T-cell (primary cell): Measurements from ENCODE around the gene VPS35L. TPM values are rescaled to one million over a fixed set of nuclear protein-coding genes. Genes with fewer than 3 reads are reported as not detected.

Experiments
- ATAC-seq, 4 experiments: fragments of 200-7000 bp in 3 of 4; fragments of 150-1000 bp in 1 of 4; cut with Tn5 transposase; replicated peaks in 1 of 4; 1 replicate in 3 of 4; 2 replicates in 1 of 4; pipeline ENCODE4 v1.10.0; 2021; ENCODE audit warnings: moderate library complexity in 3 of 4, mild to moderate bottlenecking in 2 of 4, moderate number of reproducible peaks in 1 of 4
- CTCF ChIA-PET, 2 donors: fragments of 300-600 bp; sonication (Branson Sonifier 250); formaldehyde crosslinking; loops; one replicate each; lab custom pipeline; 2022; ENCODE audit warnings: antibody characterized with exemption in 2 of 2; lab: Charles Lee
- POLR2A ChIA-PET, 2 donors: fragments of 300-600 bp; sonication (Branson Sonifier 250); formaldehyde crosslinking; loops; one replicate each; lab custom pipeline; 2022; ENCODE audit warnings: antibody characterized with exemption in 2 of 2; lab: Charles Lee
- DNase-seq, 35 experiments: peaks; one replicate each; pipeline versions ENCODE4 v3.0.0 to v3.0.0-alpha.2; 2013 to 2023
- H3K27ac ChIP-seq: one replicate; pipeline ENCODE4 v1.5.1; 2013; ENCODE audit warnings: low read length
- H3K27me3 ChIP-seq, 2 experiments: replicated peaks in 1 of 2; 1 replicate in 1 of 2; 2 replicates in 1 of 2; pipeline versions ENCODE4 v1.6.1 to v1.7.0; 2013; ENCODE audit warnings: low read length in 1 of 2, mixed read lengths in 1 of 2; ENCODE audit not compliant: control insufficient read depth in 2 of 2, insufficient read depth in 2 of 2; ENCODE audit errors: extremely low read depth in 1 of 2
- H3K36me3 ChIP-seq, 2 donors: 1 replicate in 1 of 2; 2 replicates in 1 of 2; pipeline versions ENCODE4 v1.6.1 to v1.7.0; 2013; ENCODE audit warnings: low read length in 1 of 2; ENCODE audit not compliant: control insufficient read depth in 2 of 2, insufficient read depth in 1 of 2; ENCODE audit errors: extremely low read depth in 1 of 2
- H3K4me1 ChIP-seq, 2 experiments: 1 replicate in 1 of 2; 2 replicates in 1 of 2; pipeline versions ENCODE4 v1.6.1 to v1.7.0; 2013; ENCODE audit warnings: low read length in 2 of 2, mixed read lengths in 1 of 2; ENCODE audit not compliant: insufficient read depth in 2 of 2, control insufficient read depth in 1 of 2; ENCODE audit errors: extremely low read depth in 1 of 2
- H3K4me3 ChIP-seq, 2 donors: 1 replicate in 1 of 2; 2 replicates in 1 of 2; pipeline versions ENCODE4 v1.5.1 to v1.7.0; 2013; ENCODE audit warnings: mild to moderate bottlenecking in 2 of 2, low read length in 1 of 2, moderate library complexity in 1 of 2; ENCODE audit not compliant: control insufficient read depth in 1 of 2; ENCODE audit errors: extremely low read depth in 1 of 2
- H3K9me3 ChIP-seq: 2 replicates; pipeline ENCODE4 v1.7.0; 2013
- H3K27ac Mint-ChIP-seq, 2 donors: one replicate each; pipeline ENCODE4 v1.8.0; 2020 to 2021; ENCODE audit warnings: mild to moderate bottlenecking in 2 of 2, mixed read lengths in 2 of 2
- H3K27me3 Mint-ChIP-seq, 2 donors: one replicate each; pipeline ENCODE4 v1.8.0; 2021 to 2022; ENCODE audit warnings: mixed read lengths in 2 of 2
- H3K36me3 Mint-ChIP-seq: one replicate; pipeline ENCODE4 v1.8.0; 2021; ENCODE audit warnings: mixed read lengths
- H3K4me1 Mint-ChIP-seq, 3 donors: one replicate each; pipeline ENCODE4 v1.8.0; 2020 to 2022; ENCODE audit warnings: mixed read lengths in 3 of 3, mild to moderate bottlenecking in 1 of 3
- H3K4me3 Mint-ChIP-seq, 3 donors: one replicate each; pipeline ENCODE4 v1.8.0; 2020 to 2022; ENCODE audit warnings: mild to moderate bottlenecking in 3 of 3, mixed read lengths in 3 of 3, moderate library complexity in 3 of 3
- H3K9me3 Mint-ChIP-seq, 3 donors: one replicate each; pipeline ENCODE4 v1.8.0; 2020 to 2022; ENCODE audit warnings: mixed read lengths in 3 of 3
- WGBS: methylation state at CpG from one replicate; pipeline ENCODE4 v1.1.5; 2013; ENCODE audit warnings: missing lambda C conversion rate; ENCODE audit not compliant: insufficient coverage; 5-methylcytosine and 5-hydroxymethylcytosine counted together
- total RNA-seq, 35 experiments: library from RNA in 6 of 35; stranded (reverse) in 6 of 35; fragments of 120-200 nt in 1 of 35; gene quantifications; one replicate each; pipeline versions ENCODE4 v1.2.1 to v1.2.4 and lab custom pipeline; 2013 to 2026

The VPS35L gene
- total RNA-seq, 5 donors from 2014 or later (not counting 1 experiment from before 2014, with no cell fraction given), result 40.2 to 46.9 (median 42.9) TPM

- H3K36me3 Mint-ChIP-seq, result peaks cover 42% of the 10 kb centered on the region
- peaks cover 31 to 62% (median 36%) of the 10 kb centered on the region in 3 donors for H3K4me1 Mint-ChIP-seq
- H3K4me3 Mint-ChIP-seq, result peak overlapping the region in 1 of 3 donors; percentile 47
- WGBS, result 17% methylated on average over 1 of the region's 4 CpGs
- ATAC-seq (peak; percentile 59 to 76 (median 70)), DNase-seq (peak in 1 of 35 experiments; percentile 10)
- no peaks in the 10 kb centered on the region for H3K27me3 Mint-ChIP-seq
- ChIA-PET POLR2A (no interaction called here), CTCF (no interaction called here)
- no peak overlapping the region for H3K27ac ChIP-seq
- H3K36me3 ChIP-seq, result peaks cover 22 to 36% of the 10 kb centered on the region in 2 donors
- peak overlapping the region; percentile 69 to 82 for H3K27ac Mint-ChIP-seq
- H3K4me3 ChIP-seq, result no peak overlapping the region
- no peaks in the 10 kb centered on the region for H3K27me3 ChIP-seq
- H3K4me1 ChIP-seq, result peaks cover 7 to 43% of the 10 kb centered on the region in 2 experiments
- peaks cover 0 to 3% (median 3%) of the 10 kb centered on the region in 3 donors for H3K9me3 Mint-ChIP-seq
- no peaks in the 10 kb centered on the region for H3K9me3 ChIP-seq
Observed at GRCh38 chr16:19690196-19690595, 134.7 kb downstream of the VPS35L start.

- Mint-ChIP-seq H3K36me3 (peaks cover 32% of the 10 kb centered on the region), H3K9me3 (no peaks in the 10 kb centered on the region), H3K27ac (peak overlapping the region; percentile 29 to 46), H3K4me3 (no peak overlapping the region), H3K27me3 (no peaks in the 10 kb centered on the region), H3K4me1 (peaks cover 39 to 70% (median 44%) of the 10 kb centered on the region in 3 donors)
- CTCF ChIA-PET, result interaction anchor here in 1 of 2 donors (0.7 kb wide), 1 partner anchor 195 kb away, joined by 3 read pairs; no protein-coding TSS in a partner anchor
- DNase-seq (no peak), ATAC-seq (no peak)
- Histone ChIP-seq H3K27me3 (no peaks in the 10 kb centered on the region), H3K27ac (no peak overlapping the region), H3K4me3 (no peak overlapping the region), H3K9me3 (no peaks in the 10 kb centered on the region), H3K36me3 (peaks cover 21 to 28% of the 10 kb centered on the region in 2 donors), H3K4me1 (peaks cover 13 to 53% of the 10 kb centered on the region in 2 experiments)
- POLR2A ChIA-PET, result no interaction called here
- WGBS, result 88% methylated on average over 14 of the region's 14 CpGs
Observed at GRCh38 chr16:19691161-19691711, 135.7 kb downstream of the VPS35L start.

- Mint-ChIP-seq H3K27me3 (no peaks in the 10 kb centered on the region), H3K4me3 (no peak overlapping the region), H3K4me1 (peaks cover 52 to 74% (median 62%) of the 10 kb centered on the region in 3 donors), H3K36me3 (peaks cover 27% of the 10 kb centered on the region), H3K27ac (peak overlapping the region; percentile 74 to 97), H3K9me3 (no peaks in the 10 kb centered on the region)
- ATAC-seq (no peak), DNase-seq (no peak)
- POLR2A ChIA-PET, result no interaction called here
- no peaks in the 10 kb centered on the region for H3K27me3 ChIP-seq
- no peak overlapping the region for H3K4me3 ChIP-seq
- no peak overlapping the region for H3K27ac ChIP-seq
- H3K4me1 ChIP-seq, result peaks cover 26 to 63% of the 10 kb centered on the region in 2 experiments
- peaks cover 12 to 15% of the 10 kb centered on the region in 2 donors for H3K36me3 ChIP-seq
- WGBS, result no CpG with 5 or more reads among the region's 8 CpGs
- CTCF ChIA-PET, result interaction anchor here in 1 of 2 donors (0.6 kb wide), 1 partner anchor 99 kb away, joined by 3 read pairs; no protein-coding TSS in a partner anchor
- no peaks in the 10 kb centered on the region for H3K9me3 ChIP-seq
Observed at GRCh38 chr16:19694989-19695388, 139.5 kb downstream of the VPS35L start.

- ATAC-seq, result peak; percentile 75 to 84 (median 83)
- WGBS, result 13% methylated on average over 3 of the region's 10 CpGs
- Histone ChIP-seq H3K4me3 (no peak overlapping the region), H3K36me3 (peaks cover 11 to 14% of the 10 kb centered on the region in 2 donors), H3K9me3 (no peaks in the 10 kb centered on the region), H3K27me3 (no peaks in the 10 kb centered on the region), H3K4me1 (peaks cover 24 to 50% of the 10 kb centered on the region in 2 experiments), H3K27ac (peak overlapping the region; percentile 70)
- Mint-ChIP-seq H3K27me3 (no peaks in the 10 kb centered on the region), H3K27ac (peak overlapping the region; percentile 97), H3K36me3 (peaks cover 29% of the 10 kb centered on the region), H3K4me3 (peak overlapping the region; percentile 49 to 70 (median 49)), H3K4me1 (peaks cover 54 to 72% (median 64%) of the 10 kb centered on the region in 3 donors), H3K9me3 (no peaks in the 10 kb centered on the region)
- ChIA-PET POLR2A (interaction anchor here (0.5 to 0.7 kb wide), 3 partner anchors 22 to 1108 kb away, joined by 3 to 4 read pairs (median 4); no protein-coding TSS in a partner anchor), CTCF (interaction anchor here in 1 of 2 donors (1.0 kb wide), 1 partner anchor 21 kb away, joined by 3 read pairs; the partner anchor contains the start of genes IQCK and KNOP1)
- DNase-seq, result peak; percentile 27 to 75 (median 57)
Observed at GRCh38 chr16:19696328-19696727, 140.8 kb downstream of the VPS35L start.

GRCh38 chr16:19696961-19697360 is 141.5 kb downstream of the VPS35L start:
- POLR2A ChIA-PET, result interaction anchor here in 1 of 2 donors (0.5 kb wide), 1 partner anchor 1107 kb away, joined by 4 read pairs; no protein-coding TSS in a partner anchor
- peak overlapping the region; percentile 97 for H3K27ac Mint-ChIP-seq
- peaks cover 24 to 49% of the 10 kb centered on the region in 2 experiments for H3K4me1 ChIP-seq
- peaks cover 25% of the 10 kb centered on the region for H3K36me3 Mint-ChIP-seq
- H3K27me3 ChIP-seq, result no peaks in the 10 kb centered on the region
- peaks cover 8% of the 10 kb centered on the region in 2 donors for H3K36me3 ChIP-seq
- WGBS, result 66% methylated on average over 7 of the region's 15 CpGs
- H3K27ac ChIP-seq, result peak overlapping the region; percentile 28
- ATAC-seq (peak in 2 of 4 experiments; percentile 10 to 26), DNase-seq (peak in 2 of 35 experiments; percentile 8 to 10)
- H3K27me3 Mint-ChIP-seq, result no peaks in the 10 kb centered on the region
- peak overlapping the region; percentile 49 to 70 (median 49) for H3K4me3 Mint-ChIP-seq
- peaks cover 54 to 69% (median 64%) of the 10 kb centered on the region in 3 donors for H3K4me1 Mint-ChIP-seq
- H3K9me3 ChIP-seq, result no peaks in the 10 kb centered on the region
- no peaks in the 10 kb centered on the region for H3K9me3 Mint-ChIP-seq
- CTCF ChIA-PET, result interaction anchor here in 1 of 2 donors (1.0 kb wide), 1 partner anchor 21 kb away, joined by 3 read pairs; the partner anchor contains the start of genes IQCK and KNOP1
- H3K4me3 ChIP-seq, result no peak overlapping the region

- peaks cover 24 to 49% of the 10 kb centered on the region in 2 experiments for H3K4me1 ChIP-seq
- POLR2A ChIA-PET, result no interaction called here
- peaks cover 54 to 67% (median 64%) of the 10 kb centered on the region in 3 donors for H3K4me1 Mint-ChIP-seq
- CTCF ChIA-PET, result no interaction called here
- no peak overlapping the region for H3K4me3 ChIP-seq
- DNase-seq, result peak in 1 of 35 experiments; percentile 7
- peak overlapping the region; percentile 28 for H3K27ac ChIP-seq
- no peaks in the 10 kb centered on the region for H3K27me3 ChIP-seq
- no peak for ATAC-seq
- no peaks in the 10 kb centered on the region for H3K9me3 ChIP-seq
- H3K27me3 Mint-ChIP-seq, result no peaks in the 10 kb centered on the region
- no peaks in the 10 kb centered on the region for H3K9me3 Mint-ChIP-seq
- peak overlapping the region; percentile 97 for H3K27ac Mint-ChIP-seq
- WGBS, result 92% methylated on average over 5 of the region's 8 CpGs
- peaks cover 7 to 10% of the 10 kb centered on the region in 2 donors for H3K36me3 ChIP-seq
- peak overlapping the region in 2 of 3 donors; percentile 32 to 77 for H3K4me3 Mint-ChIP-seq
- H3K36me3 Mint-ChIP-seq, result peaks cover 28% of the 10 kb centered on the region
Observed at GRCh38 chr16:19697756-19698318, 142.3 kb downstream of the VPS35L start.
